Glomerular visceral epithelial cell (primary cell): ENCODE data around the gene TNIK.
A peak's percentile ranks its signal among the peaks of the same experiment; 100 is the strongest.
"Not testable (repeated sequence)": the region's sequence is repeated elsewhere in the genome, so short reads cannot be mapped to it uniquely, and the experiment has no call there.

Source experiments
- DNase-seq: peaks from one replicate; pipeline ENCODE4 v3.0.0-alpha.2; 2016; ENCODE audit errors: extremely low spot score

Gene TNIK

DNA sequence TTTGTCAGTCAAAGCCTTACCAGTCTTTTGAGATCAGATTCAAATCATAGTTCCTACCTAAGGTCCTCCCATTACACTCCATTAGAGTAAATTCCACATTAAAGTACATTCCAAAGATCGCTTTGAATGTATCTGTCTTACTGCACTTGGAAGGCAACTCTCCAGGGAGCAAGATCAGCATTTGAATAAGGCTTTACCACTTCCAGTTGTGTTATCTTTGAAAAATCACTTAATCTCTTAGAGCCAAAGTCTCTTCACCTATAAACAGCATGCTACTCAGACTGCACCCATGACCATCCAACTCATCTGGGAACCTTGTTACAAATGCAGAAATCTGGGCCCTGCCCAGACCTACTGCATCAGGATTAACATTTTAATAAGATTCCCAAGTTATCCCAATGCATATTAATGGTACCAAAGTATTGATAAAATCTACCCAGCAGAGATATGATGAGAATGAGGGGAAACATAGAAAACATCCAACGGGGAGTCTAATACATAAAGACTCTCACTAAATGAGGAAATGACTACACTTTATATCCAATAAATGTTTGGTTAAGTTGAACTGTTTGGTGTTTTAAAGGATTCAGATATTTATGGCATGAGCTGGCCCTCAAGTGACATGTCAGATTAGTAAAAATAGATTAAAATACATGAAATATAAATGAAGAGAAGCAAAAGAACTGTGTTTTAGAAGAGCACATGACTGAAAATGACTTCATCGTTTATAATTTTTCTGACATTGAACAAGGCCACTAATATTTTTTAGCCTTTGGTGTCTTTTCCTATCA lies 75.9 kb downstream of the TNIK start:
- no peak for DNase-seq

DNA sequence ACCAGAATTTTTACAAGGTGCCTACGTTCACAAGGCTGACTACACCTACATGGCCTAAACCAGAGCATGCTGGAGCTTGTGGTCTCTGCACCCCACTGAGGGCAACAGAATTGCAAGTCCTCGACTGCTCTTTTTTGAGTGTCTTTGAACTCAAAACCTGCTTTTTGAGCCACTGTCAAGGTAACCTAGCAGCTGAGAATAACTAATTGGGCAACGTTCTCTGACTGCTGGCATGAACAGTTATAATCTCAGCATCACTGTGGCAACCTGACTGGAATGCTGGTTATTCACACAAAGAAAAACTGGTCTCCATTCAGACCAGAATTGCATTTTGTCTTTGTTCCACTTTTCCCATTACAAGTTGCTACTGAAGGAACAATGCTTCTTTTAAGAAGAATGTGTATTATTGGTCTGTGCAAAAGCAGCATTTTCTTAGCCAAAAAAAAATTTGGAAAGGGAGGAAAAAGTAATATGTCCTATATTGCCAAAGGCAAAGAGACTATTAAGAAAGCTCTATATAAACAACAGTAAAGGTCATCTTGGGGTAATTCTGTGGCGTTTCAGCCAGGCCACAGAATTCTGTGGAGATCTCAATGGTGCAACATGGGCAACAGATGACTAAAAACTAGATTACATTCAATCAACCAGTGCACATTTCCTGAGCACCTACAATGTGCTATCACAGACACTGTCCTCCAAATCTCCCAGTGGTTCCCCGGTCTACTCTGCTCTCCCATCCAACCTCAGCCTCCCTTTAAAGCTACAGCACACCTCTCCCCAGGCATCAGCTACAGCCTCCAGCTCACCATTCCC lies 76.8 kb downstream of the TNIK start:
- DNase-seq = no peak

DNA sequence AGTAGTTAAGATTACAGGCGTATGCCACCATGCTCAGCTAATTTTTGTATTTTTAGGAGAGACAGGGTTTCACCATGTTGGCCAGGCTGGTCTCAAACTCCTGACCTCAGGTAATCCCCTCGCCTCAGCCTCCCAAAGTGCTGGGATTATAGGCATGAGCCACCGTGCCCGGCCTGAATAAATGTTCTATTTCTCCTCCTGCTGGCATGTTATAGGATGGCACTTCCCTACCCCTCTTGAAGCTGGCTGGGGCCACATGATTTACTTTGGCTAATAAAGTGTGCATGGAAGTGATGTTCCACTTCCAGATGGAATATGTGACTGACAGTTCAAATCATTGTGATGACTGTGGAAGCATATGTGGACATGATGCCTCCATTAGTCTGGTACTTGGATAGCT lies 77.9 kb downstream of the TNIK start:
- not testable (repeated sequence) for DNase-seq

DNA sequence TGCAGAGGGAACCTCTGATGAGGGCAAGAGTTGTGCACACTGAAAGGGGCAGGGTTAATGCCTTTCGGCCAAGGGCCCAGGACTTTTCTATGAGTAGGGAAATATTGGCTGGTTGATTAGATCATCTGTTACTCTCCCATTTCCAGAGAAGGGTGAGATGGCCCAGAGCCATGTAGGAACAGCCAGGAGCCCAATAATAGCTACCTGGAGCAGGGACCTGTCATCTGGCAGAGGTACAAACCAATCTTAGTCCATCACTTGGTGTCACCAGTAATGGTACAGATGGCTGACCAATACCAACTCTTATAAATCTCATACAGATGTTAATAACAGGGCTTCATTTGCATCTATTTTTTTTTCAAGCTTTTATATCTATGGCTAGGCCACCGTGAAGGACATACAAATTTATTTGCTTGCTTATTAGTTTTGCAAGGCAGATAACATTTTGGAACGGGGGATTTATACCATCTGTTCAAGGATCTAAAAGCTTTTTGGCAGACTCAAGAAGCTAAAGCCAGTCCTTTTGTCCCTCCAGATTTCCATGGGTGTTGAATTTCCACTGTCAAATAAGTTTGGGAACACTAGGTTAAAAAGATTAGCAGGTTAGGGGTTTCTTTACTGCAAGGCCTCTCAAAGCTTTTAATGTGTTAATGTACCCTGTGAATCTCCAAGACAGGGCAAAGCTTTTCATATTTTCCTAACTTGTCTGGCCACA lies 79.3 kb downstream of the TNIK start:
- no peak for DNase-seq

DNA sequence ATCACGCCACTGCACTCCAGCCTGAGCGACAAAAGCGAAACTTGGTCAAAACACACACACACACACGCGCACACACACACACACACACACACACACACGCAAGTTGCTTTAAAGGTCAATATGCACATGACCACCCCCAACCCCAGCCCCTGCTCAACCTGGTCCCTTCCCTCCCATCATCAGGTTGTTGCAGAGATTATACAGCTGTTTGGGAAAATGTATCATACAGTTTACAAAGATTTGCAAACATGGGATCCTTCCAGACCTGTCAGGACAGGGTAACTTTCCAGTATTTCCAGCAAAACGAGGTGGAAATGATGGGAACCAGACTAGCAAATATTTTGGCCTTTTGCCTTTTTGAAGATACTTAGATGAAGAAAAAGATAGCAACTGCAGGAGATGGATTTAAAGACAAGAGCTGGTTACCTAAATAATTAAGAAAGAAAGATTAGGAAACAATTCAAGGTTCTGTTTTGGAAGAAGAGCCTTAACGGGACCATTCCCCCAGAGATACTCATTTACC lies 80.2 kb downstream of the TNIK start:
- no peak for DNase-seq

DNA sequence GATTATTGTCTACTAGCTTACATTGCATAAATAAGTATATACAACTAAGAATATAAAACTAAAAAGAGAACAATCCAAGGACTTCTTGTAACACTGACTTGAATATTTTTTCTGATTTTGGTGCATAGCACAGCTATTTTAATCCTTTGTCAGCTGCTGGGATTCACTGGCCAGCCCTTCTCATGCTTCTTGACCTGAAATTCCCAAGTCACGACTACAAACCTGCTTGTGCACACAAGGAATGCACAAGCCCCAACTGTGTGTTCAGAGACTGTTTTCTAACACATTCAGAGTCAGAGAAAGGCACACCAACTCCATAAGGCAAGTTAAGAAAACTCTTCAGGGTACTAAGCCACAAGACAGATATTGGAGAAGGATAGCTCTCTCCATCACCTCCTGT lies 80.9 kb downstream of the TNIK start:
- DNase-seq = peak; percentile 21

DNA sequence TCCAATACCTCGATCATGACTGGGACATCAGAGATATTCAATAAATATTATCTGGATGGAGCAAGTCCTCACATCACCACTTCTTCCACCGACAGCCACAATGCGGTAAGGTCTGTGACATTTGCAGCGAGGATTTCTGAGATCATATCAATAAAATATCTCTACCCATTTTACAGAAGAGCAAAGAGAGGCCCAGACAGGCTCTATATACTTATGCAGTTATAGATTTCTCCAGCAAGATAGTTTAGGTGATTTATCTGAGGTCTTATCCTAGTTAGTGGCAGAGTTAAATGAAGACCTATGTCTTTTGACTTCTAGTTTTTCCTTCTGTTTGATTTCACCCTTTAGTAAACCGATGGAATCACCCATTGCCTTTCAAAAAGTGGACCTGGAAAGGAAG lies 81.6 kb downstream of the TNIK start:
- DNase-seq = no peak

DNA sequence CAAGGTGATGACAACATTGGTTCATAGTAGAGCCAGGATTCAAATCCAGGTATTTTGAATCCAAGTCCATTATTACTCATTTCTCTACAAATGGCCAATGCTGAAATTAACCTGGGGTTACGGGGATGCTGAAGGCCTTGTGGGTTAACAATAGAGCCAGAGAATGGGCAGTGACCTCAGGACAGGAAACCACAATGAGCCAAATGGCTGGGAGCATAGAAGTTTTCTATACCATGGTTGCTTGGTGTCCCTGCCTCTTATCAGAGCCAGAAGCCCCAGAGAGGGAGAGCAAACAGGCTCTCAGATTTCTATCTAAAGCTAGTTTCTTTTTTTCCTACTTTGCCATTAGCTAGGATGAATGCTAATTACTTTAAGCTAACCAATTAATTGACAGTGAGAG lies 82.3 kb downstream of the TNIK start:
- no peak for DNase-seq

DNA sequence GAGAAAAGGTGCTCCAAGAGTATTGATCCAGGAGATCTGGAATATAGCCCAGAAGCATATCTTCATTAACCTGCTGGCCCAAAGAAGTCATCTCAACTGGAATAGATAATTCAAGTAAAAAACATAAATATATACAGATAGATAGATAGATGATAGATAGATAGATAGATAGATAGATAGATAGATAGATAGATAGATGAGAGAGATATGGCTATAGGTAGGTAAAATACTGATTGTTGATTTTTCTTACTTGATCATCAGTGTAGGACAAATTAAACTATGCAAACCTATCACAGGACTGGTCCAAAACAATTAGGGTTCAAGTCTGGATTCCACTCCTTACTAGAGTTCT lies 83.6 kb downstream of the TNIK start:
- DNase-seq = no peak

DNA sequence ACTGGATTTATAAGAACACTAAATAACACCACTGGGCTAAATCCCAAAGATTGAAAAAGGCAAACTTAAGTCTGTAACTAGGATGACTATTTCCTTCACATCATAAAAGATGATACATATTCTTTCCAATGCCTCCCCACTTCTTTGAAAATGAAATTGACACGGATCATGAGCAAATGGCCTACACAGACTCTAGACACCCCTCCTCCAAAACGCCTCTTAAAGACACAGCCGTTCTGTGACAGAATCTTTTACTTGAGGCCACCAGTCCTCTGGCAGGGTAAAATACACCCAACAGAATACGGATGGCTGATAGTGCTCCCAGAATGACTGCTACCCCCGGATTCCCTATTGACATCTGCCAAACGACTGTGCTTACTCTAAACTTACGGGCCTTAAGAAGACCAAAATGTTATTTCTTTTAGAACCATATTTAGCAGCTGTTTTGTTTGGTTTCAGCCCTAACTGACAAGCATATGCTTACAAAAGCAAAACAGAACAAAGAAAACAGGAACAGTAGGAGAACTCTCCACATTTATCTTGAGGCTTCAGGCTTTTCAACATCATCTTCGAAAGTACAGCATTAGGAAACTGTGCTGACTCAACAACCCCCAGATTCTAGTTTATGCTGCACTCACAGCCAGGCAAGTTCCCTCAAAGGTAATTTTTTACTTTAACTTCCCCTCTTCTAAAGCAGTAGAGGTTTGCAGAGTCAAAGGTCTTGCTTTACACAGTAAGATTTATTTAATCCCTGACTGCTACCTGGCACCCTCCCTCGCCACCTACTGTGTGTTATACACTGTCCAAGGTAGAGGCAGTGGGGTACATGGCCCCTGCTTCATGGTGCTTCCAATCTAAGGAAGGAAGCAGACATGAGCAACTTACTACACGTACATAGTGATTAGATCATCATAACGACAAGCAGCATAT lies 84.3 kb downstream of the TNIK start:
- DNase-seq = peak; percentile 17

DNA sequence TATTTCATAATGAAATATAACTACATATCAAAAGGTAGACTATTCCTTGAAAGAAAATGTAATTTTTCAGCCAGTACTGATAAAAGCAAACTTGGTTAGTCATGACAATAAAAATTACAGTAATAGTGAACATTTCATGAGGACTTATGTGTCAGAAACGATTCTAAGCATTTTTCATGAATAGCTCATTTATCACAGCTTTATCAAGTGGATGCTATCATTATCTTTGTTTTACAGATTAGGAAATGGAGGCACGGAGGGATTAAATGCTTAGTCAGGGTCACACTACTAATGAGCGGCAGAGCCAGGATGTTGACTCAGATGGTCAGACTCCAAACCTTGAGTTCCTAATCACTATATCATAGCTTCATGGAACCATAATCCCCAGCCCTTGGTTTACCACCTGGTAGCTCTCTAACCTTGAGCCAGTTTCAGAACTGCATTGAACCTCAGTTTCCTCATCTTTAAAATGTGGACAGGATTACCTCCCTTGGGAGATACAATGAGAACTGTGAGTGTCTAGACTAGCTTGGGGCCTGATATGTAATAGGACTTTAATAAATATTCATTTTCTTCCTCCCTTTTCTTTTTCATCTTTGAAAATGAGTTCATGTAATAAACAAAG lies 85.4 kb downstream of the TNIK start:
- peak; percentile 19 for DNase-seq

DNA sequence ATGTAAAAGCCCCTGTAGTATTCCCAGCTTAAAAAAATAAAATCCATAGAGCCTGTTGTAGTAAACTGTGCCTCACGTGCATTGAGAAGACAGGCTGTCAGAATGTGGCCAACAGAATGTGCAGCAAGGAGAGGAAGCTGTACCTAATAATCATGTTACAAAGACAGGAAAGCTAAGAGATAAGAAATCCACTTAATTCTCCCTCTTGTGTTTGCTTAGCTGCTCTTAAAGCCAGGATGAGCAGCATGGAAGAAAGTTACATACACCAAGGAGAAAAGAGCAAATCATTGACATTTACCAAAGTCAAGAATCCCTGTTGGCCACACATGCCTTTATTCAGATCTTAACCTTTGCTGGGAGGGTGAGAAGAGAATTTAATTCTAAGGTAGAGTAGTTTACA lies 85.9 kb downstream of the TNIK start:
- no peak for DNase-seq

DNA sequence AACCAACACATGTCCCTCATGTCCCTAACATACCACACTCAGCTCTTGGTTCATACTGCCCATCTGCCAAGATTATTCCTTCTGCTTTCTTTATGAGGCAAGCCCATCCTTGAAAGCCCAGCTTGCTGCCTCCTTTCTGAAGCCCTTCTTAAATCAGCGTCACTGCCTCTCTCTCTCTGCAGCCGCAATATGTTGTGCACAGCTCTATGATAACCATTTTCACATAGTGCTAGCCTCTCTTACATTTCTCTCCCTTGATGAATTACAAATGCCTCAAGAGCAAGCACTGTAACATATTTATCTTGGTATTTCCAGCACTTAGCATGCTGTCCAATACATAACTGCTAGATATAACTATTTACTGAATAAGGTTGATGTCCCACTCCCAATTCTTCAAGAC lies 86.5 kb downstream of the TNIK start:
- no peak for DNase-seq

DNA sequence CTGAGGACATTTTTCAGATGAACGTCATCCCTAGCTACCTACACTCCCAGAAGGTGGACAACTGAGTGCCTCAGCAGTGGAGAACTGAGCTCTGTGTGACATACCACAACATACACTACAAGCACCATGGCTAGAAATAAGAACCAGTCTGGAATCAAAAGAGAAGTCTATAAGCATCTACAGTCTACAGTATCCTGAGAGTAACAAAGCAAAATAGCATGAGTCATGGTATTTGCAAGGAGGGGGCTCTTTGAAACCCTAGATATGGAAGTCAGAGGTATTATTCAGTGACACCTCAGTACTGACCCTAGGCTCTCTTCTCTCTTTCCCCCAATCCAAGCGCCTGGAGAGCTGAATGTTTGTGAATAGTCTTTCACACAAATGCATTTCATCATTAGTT lies 87.5 kb downstream of the TNIK start:
- DNase-seq = no peak

DNA sequence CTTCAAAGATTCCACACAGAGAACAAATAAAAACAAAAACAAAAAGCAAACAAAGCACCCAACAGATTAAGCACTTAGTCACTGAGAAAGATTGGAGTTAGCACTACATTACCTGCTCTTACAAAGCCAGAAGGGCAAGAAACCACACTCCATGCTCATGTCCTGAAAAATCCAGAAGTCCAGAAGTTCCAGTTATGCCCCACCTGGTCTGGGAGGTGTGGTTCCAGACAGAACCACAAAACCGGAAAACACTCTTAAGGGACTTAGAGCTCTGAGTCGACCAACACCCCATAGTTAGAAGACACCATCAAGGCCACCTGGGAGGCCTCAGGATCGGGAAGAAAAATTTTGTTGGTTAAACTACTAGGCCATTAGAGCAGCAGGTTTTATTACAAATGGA lies 88.9 kb downstream of the TNIK start:
- DNase-seq = no peak

DNA sequence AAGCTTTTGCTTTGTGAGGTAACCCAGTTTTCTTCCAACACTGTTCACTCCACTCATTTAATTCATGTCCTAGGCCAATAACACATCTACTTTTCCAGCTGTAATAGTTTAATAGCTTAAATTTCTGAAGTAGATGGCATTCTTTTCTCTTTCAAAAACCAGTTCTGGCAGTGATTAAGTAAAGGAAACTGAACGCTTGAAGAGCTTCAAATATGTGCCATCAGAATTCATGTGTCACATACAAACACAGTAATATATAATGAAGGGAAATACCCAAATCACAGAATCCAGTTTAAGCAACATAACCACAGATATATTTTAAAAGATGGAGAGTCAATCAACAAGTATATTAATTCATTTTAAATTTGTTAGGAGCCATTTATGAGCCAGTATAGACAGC lies 91.0 kb downstream of the TNIK start:
- DNase-seq = no peak

DNA sequence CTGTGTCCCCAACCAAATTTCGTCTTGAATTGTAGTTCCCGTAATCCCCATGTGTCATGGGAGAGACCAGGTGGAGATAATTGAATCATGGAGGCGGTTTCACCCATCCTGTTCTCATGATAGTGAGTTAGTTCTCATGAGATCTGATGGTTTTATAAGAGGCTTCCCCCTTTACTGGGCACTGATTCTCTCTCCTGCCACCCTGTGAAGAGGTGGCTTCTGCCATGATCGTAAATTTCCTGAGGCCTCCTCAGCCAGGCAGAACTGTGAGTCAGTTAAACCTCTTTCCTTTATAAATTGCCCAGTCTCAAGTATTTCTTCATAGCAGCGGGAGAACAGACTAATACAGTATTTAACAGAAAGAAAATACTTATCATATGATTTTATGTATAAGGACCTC lies 93.5 kb downstream of the TNIK start:
- DNase-seq = not testable (repeated sequence)

DNA sequence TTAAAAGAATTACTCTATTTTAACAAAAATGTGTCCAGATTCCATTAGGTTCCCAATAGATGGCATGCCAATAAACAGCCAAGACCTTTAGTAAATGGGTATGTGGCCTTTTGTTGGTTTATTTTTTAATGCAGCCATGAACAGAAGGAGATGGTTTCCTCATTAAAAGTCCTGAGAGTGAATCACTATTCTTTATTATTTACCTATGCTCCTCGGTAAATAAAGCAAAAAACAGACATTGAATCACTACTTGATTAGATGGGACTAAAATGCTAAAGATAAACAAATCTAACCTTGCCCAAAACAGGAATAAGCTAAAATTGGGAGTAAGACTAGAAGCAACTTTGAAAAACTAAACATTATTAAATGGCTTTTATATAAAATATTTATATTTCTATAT lies 94.2 kb downstream of the TNIK start:
- no peak for DNase-seq

DNA sequence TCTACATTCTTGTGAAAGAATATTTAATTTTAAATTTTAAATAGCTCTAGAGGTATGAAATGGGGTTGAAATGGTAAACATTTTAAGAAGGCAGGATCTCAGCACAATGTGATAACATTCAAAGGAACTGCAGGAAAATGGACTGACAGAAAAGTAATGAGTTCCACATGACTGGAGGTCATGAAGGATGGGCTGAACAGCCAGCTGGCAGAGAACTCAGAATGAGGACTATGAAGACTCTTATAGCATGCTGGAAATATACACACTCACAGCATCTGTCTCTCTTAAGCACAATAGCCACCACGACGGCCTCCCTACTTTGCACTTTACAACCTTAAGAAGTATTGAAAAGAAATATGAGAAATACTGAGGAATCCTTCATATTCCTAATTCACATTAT lies 94.7 kb downstream of the TNIK start:
- DNase-seq = no peak

DNA sequence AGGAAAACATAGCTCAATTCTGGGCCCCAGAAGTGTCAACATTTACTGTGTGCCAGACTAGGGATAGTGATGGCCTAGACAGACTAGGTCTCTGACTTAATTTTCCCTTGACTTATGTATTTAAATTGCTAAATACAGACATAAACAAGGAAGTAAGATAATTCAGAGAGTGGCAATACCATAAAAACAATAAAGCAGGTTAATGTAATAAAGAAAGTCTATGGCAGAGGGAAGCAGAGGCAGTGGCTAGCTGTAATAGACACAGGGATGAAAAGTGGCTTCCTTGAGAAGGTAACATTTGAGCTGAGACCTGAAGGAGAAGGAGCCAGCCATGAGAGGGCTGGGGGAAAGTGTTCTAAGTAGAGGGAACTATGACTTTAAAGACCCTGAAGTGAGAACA lies 95.7 kb downstream of the TNIK start:
- DNase-seq = no peak

DNA sequence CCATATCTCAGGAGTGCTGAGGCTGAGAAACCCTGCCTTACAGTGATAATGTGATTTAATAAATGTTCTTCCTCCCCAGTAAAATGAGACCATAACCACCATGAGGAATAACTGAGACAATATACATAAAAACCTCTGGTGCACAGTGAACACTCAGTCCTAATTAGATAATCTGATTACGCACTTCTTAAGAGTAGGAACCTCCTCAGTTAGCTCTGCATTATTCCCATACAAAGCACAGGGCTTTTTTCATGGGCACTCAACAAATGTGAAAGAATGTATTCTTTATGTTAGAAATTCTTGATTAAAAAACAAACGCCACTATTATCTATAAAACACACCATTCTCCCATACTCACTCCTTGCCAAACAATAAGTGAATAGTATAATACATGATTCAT lies 97.0 kb downstream of the TNIK start:
- no peak for DNase-seq
